Activated T-cell treated with anti-CD3 and anti-CD28 coated beads, Interleukin-2, amount 50 U/mL, for 72 hours (primary cell): ENCODE data around the gene ODAD4. TPM values are rescaled to one million over a fixed set of nuclear protein-coding genes. Genes with fewer than 3 reads are reported as not detected.

Experiments used
- ATAC-seq, 2 donors: fragments of 150-1000 bp; cut with Tn5 transposase; replicated peaks in 1 of 2; 2 replicates each; pipeline ENCODE4 v1.10.0; 2021; ENCODE audit warnings: moderate library complexity in 2 of 2, mild to moderate bottlenecking in 1 of 2
- DNase-seq, 2 donors: peaks; one replicate each; pipeline ENCODE4 v3.0.0; 2021 to 2022; ENCODE audit warnings: mixed read lengths in 1 of 2
- H3K27ac Mint-ChIP-seq: one replicate; pipeline ENCODE4 v1.8.0; 2022; ENCODE audit warnings: mild to moderate bottlenecking, moderate library complexity, mixed read lengths
- H3K27me3 Mint-ChIP-seq: one replicate; pipeline ENCODE4 v1.8.0; 2022; ENCODE audit warnings: low read depth, mixed read lengths
- H3K36me3 Mint-ChIP-seq, 2 donors: one replicate each; pipeline ENCODE4 v1.8.0; 2022; ENCODE audit warnings: mixed read lengths in 2 of 2, mild to moderate bottlenecking in 1 of 2; ENCODE audit not compliant: insufficient read depth in 2 of 2
- H3K4me1 Mint-ChIP-seq: one replicate; pipeline ENCODE4 v1.8.0; 2022; ENCODE audit warnings: low read depth, mixed read lengths
- H3K4me3 Mint-ChIP-seq, 2 donors: one replicate each; pipeline ENCODE4 v1.8.0; 2022; ENCODE audit warnings: mild to moderate bottlenecking in 2 of 2, mixed read lengths in 2 of 2, moderate library complexity in 2 of 2
- H3K9me3 Mint-ChIP-seq, 2 donors: one replicate each; pipeline ENCODE4 v1.8.0; 2022; ENCODE audit warnings: mixed read lengths in 2 of 2
- total RNA-seq, 2 donors: library from RNA; stranded (reverse); gene quantifications; one replicate each; pipeline ENCODE4 v1.2.3, GENCODE V29; 2022

Gene ODAD4
- total RNA-seq, 2 donors from 2014 or later, result 0.72 to 1.6 TPM

- Mint-ChIP-seq H3K27ac (no peak overlapping the region), H3K9me3 (no peaks in the 10 kb centered on the region), H3K4me1 (no peaks in the 10 kb centered on the region), H3K27me3 (no peaks in the 10 kb centered on the region), H3K36me3 (no peaks in the 10 kb centered on the region), H3K4me3 (no peak overlapping the region)
- no peak for DNase-seq
- ATAC-seq, result no peak
These were observed 7.8 kb downstream of the ODAD4 start for GRCh38 chr17:41937970-41938954.

- DNase-seq (no peak), ATAC-seq (no peak)
- no peaks in the 10 kb centered on the region for H3K9me3 Mint-ChIP-seq
- H3K27ac Mint-ChIP-seq, result no peak overlapping the region
- H3K36me3 Mint-ChIP-seq, result no peaks in the 10 kb centered on the region
- no peaks in the 10 kb centered on the region for H3K4me1 Mint-ChIP-seq
- H3K4me3 Mint-ChIP-seq, result no peak overlapping the region
- H3K27me3 Mint-ChIP-seq, result no peaks in the 10 kb centered on the region
These were observed 8.8 kb downstream of the ODAD4 start for GRCh38 chr17:41939044-41939692.

DNA sequence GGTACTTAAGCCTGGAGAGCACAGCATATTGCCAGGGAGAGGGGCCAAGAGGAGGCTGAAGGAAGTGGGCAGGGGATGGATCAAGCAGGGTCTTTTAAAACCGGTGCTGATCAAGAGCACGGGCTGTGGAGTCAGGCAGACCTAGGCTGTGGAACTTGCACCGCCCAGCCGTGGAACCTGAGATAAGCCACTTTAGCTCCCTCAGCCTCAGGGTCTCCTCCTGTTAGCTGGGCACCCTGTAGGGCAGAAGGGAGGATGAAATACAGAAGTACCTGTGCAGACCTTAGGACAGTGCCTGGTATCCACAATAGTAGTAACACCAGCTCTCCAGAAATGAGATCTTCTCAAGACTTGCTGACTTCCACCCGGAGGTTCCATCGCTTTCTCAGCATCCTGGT, 9.3 kb downstream of the ODAD4 start:
- no peaks in the 10 kb centered on the region for H3K9me3 Mint-ChIP-seq
- DNase-seq (no peak), ATAC-seq (no peak)
- no peaks in the 10 kb centered on the region for H3K4me1 Mint-ChIP-seq
- H3K27ac Mint-ChIP-seq, result no peak overlapping the region
- no peaks in the 10 kb centered on the region for H3K27me3 Mint-ChIP-seq
- H3K36me3 Mint-ChIP-seq, result no peaks in the 10 kb centered on the region
- no peak overlapping the region for H3K4me3 Mint-ChIP-seq

GRCh38 chr17:41941168-41941567, 10.8 kb downstream of the ODAD4 start:
- H3K9me3 Mint-ChIP-seq, result no peaks in the 10 kb centered on the region
- DNase-seq (no peak), ATAC-seq (no peak)
- H3K27me3 Mint-ChIP-seq, result no peaks in the 10 kb centered on the region
- H3K27ac Mint-ChIP-seq, result no peak overlapping the region
- no peaks in the 10 kb centered on the region for H3K36me3 Mint-ChIP-seq
- no peak overlapping the region for H3K4me3 Mint-ChIP-seq
- no peaks in the 10 kb centered on the region for H3K4me1 Mint-ChIP-seq

DNA sequence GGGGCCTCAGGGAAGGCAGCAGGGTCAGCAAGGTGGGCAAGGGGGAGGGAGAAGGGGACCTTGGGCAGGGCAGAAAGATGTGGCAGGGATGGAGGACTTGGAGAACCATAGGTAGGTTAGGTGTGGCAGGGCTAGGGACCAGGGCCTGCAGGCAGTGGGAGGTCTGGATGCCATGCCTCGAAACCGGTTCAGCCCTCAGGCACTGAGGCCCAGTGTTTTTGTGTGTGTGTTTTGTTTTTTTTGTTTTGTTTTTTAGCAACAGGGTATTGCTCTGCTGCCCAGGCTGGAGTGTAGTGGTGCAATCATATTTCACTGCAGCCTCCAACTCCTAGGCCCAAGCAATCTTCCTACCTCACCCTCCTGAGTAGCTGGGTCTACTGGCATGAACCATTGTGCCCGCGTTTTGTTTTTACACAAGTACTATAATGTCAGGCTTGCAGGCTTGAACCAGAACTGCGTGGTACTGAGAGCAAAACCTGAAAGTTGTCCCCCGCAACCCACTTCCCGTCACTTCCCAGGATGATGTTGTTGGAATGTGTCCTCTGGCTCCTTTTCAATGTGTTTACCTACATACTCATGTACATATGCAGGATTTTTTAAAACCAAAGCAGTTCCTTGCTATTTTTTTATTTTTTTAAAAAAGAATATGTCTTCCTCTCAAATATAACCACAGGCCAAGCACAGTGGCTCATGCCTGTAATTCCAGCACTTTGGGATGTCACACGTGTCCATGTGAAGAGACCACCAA, 12.4 kb downstream of the ODAD4 start:
- H3K4me3 Mint-ChIP-seq, result no peak overlapping the region
- no peaks in the 10 kb centered on the region for H3K4me1 Mint-ChIP-seq
- DNase-seq (no peak), ATAC-seq (no peak)
- no peaks in the 10 kb centered on the region for H3K9me3 Mint-ChIP-seq
- H3K27ac Mint-ChIP-seq, result no peak overlapping the region
- no peaks in the 10 kb centered on the region for H3K36me3 Mint-ChIP-seq
- no peaks in the 10 kb centered on the region for H3K27me3 Mint-ChIP-seq

GRCh38 chr17:41943492-41943891, 13.1 kb downstream of the ODAD4 start:
- no peak for ATAC-seq
- Mint-ChIP-seq H3K27ac (no peak overlapping the region), H3K4me1 (no peaks in the 10 kb centered on the region), H3K27me3 (no peaks in the 10 kb centered on the region), H3K4me3 (no peak overlapping the region), H3K9me3 (no peaks in the 10 kb centered on the region), H3K36me3 (no peaks in the 10 kb centered on the region)
- no peak for DNase-seq

GRCh38 chr17:41944943-41945342, 14.5 kb downstream of the ODAD4 start:
- Mint-ChIP-seq H3K4me1 (no peaks in the 10 kb centered on the region), H3K36me3 (no peaks in the 10 kb centered on the region), H3K9me3 (no peaks in the 10 kb centered on the region), H3K27me3 (no peaks in the 10 kb centered on the region), H3K27ac (no peak overlapping the region), H3K4me3 (no peak overlapping the region)
- ATAC-seq (no peak), DNase-seq (no peak)

- Mint-ChIP-seq H3K27ac (no peak overlapping the region), H3K9me3 (no peaks in the 10 kb centered on the region), H3K27me3 (no peaks in the 10 kb centered on the region)
These were observed 18.5 kb downstream of the ODAD4 start for GRCh38 chr17:41948762-41949460.

GRCh38 chr17:41956522-41956921, 26.1 kb downstream of the ODAD4 start:
- Mint-ChIP-seq H3K4me3 (no peak overlapping the region), H3K36me3 (no peaks in the 10 kb centered on the region), H3K4me1 (no peaks in the 10 kb centered on the region), H3K27ac (no peak overlapping the region), H3K27me3 (no peaks in the 10 kb centered on the region), H3K9me3 (no peaks in the 10 kb centered on the region)
- DNase-seq (no peak), ATAC-seq (no peak)

More at GRCh38 chr17:41948762-41949460, 18.5 kb downstream of the ODAD4 start:
- no peak overlapping the region for H3K4me3 Mint-ChIP-seq
- H3K4me1 Mint-ChIP-seq, result no peaks in the 10 kb centered on the region
- no peak for ATAC-seq
- H3K36me3 Mint-ChIP-seq, result no peaks in the 10 kb centered on the region
- no peak for DNase-seq

GRCh38 chr17:41957031-41957868, 26.8 kb downstream of the ODAD4 start:
- no peak overlapping the region for H3K27ac Mint-ChIP-seq
- no peaks in the 10 kb centered on the region for H3K4me1 Mint-ChIP-seq
- DNase-seq (no peak), ATAC-seq (no peak)
- H3K36me3 Mint-ChIP-seq, result no peaks in the 10 kb centered on the region
- no peaks in the 10 kb centered on the region for H3K27me3 Mint-ChIP-seq
- no peak overlapping the region for H3K4me3 Mint-ChIP-seq
- no peaks in the 10 kb centered on the region for H3K9me3 Mint-ChIP-seq

DNA sequence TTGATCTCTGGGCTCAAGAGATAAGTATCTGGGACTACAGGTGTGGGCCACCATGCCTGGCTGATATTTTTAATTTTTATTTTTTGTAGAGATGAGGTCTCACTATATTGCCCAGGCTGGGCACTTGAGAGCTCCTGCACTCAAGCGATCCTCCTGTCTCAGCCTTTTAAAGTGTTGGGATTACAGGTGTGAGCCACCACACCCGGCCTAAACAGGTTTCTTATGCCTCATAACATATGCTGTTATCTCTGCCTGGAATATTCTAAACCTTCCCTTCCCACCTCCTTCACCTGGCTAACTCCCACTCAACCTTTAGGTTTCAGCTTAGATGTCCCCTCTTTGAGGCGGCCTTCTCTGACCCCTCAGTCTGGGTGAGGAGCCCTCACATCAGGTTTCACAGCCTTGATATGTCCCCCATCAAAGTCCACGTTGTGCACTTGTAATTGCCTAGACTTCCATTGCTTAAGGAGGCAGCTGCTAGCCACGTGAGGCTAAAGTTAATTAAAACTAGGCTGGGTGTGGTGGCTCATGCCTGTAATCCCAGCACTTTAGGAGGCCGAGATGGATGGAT, 27.5 kb downstream of the ODAD4 start:
- H3K27me3 Mint-ChIP-seq, result no peaks in the 10 kb centered on the region
- no peaks in the 10 kb centered on the region for H3K36me3 Mint-ChIP-seq
- H3K4me1 Mint-ChIP-seq, result peaks cover 4% of the 10 kb centered on the region
- no peak overlapping the region for H3K27ac Mint-ChIP-seq
- ATAC-seq (no peak), DNase-seq (no peak)
- no peaks in the 10 kb centered on the region for H3K9me3 Mint-ChIP-seq
- no peak overlapping the region for H3K4me3 Mint-ChIP-seq

GRCh38 chr17:41959030-41959335, 28.6 kb downstream of the ODAD4 start:
- no peak overlapping the region for H3K27ac Mint-ChIP-seq
- H3K4me1 Mint-ChIP-seq, result peaks cover 4% of the 10 kb centered on the region
- ATAC-seq (no peak), DNase-seq (no peak)
- H3K4me3 Mint-ChIP-seq, result no peak overlapping the region
- no peaks in the 10 kb centered on the region for H3K36me3 Mint-ChIP-seq
- H3K27me3 Mint-ChIP-seq, result no peaks in the 10 kb centered on the region
- no peaks in the 10 kb centered on the region for H3K9me3 Mint-ChIP-seq
